Neural progenitor cell (in vitro differentiated cells): ENCODE measurements around the gene STEAP3. TPM values are rescaled to one million over a fixed set of nuclear protein-coding genes. Genes with fewer than 3 reads are reported as not detected.

Source experiments
- DNase-seq: peaks from one replicate; pipeline ENCODE4 v3.0.0-alpha.2; 2016; ENCODE audit warnings: low spot score
- H2AFZ ChIP-seq: fragments of 200-600 bp; sonication (generic); replicated peaks from 2 replicates; pipeline ENCODE4 v1.6.1; 2016; ENCODE audit warnings: antibody characterized with exemption
- H3F3A ChIP-seq: fragments of 200-600 bp; sonication (generic); 2 replicates; pipeline ENCODE4 v1.6.1; 2016; ENCODE audit warnings: antibody characterized with exemption, low read depth
- H3K27ac ChIP-seq: fragments of 200-600 bp; sonication (generic); 2 replicates; pipeline ENCODE4 v1.5.1; 2016; ENCODE audit warnings: mild to moderate bottlenecking
- H3K27me3 ChIP-seq: fragments of 200-600 bp; sonication (generic); 2 replicates; pipeline ENCODE4 v1.6.1; 2016; ENCODE audit warnings: mild to moderate bottlenecking, moderate library complexity
- H3K36me3 ChIP-seq: fragments of 200-600 bp; sonication (generic); 2 replicates; pipeline ENCODE4 v1.5.1; 2016
- H3K4me1 ChIP-seq: fragments of 200-600 bp; sonication (generic); 2 replicates; pipeline ENCODE4 v1.6.1; 2016; ENCODE audit warnings: mixed run types
- H3K4me2 ChIP-seq: fragments of 200-600 bp; sonication (generic); 2 replicates; pipeline ENCODE4 v1.6.1; 2016
- H3K4me3 ChIP-seq: fragments of 200-600 bp; sonication (generic); 2 replicates; pipeline ENCODE4 v1.5.1; 2016
- H3K79me2 ChIP-seq: fragments of 200-600 bp; sonication (generic); 2 replicates; pipeline ENCODE4 v1.6.1; 2016; ENCODE audit warnings: low read depth
- H3K9ac ChIP-seq: fragments of 200-600 bp; sonication (generic); 2 replicates; pipeline ENCODE4 v1.6.1; 2016
- H3K9me3 ChIP-seq: fragments of 200-600 bp; sonication (generic); 2 replicates; pipeline ENCODE4 v1.5.1; 2016; ENCODE audit warnings: low read depth
- H4K20me1 ChIP-seq: fragments of 200-600 bp; sonication (generic); 2 replicates; pipeline ENCODE4 v1.6.1; 2016; ENCODE audit warnings: low read depth
- H3K27ac Mint-ChIP-seq: 3 replicates; pipeline ENCODE4 v1.8.0; 2021; ENCODE audit warnings: mixed read lengths
- H3K27me3 Mint-ChIP-seq: 2 replicates; pipeline ENCODE4 v1.8.0; 2022; ENCODE audit warnings: low read depth, mild to moderate bottlenecking, inconsistent platforms, moderate library complexity, mixed read lengths; ENCODE audit not compliant: insufficient read depth
- H3K36me3 Mint-ChIP-seq: 3 replicates; pipeline ENCODE4 v1.8.0; 2021; ENCODE audit warnings: mixed read lengths
- H3K4me1 Mint-ChIP-seq: 3 replicates; pipeline ENCODE4 v1.8.0; 2021; ENCODE audit warnings: mixed read lengths
- H3K4me3 Mint-ChIP-seq: 3 replicates; pipeline ENCODE4 v1.8.0; 2021; ENCODE audit warnings: mild to moderate bottlenecking, moderate library complexity, mixed read lengths
- H3K9me3 Mint-ChIP-seq: 3 replicates; pipeline ENCODE4 v1.8.0; 2020; ENCODE audit warnings: mixed read lengths
- EZH2 ChIP-seq: fragments of 200-600 bp; sonication (generic); IDR thresholded peaks from 2 replicates; pipeline ENCODE4 v1.6.1; 2017; ENCODE audit warnings: antibody characterized with exemption, mild to moderate bottlenecking, moderate library complexity
- EZH2phosphoT487 ChIP-seq: fragments of 200-600 bp; sonication (generic); IDR thresholded peaks from 2 replicates; pipeline ENCODE4 v1.6.1; 2017; ENCODE audit warnings: antibody characterized with exemption
- total RNA-seq: library from RNA; depleted of rRNA; stranded (reverse); fragments of >200 nt; gene quantifications from 2 replicates; pipeline ENCODE4 v1.2.3, GENCODE V29; 2015; ENCODE audit warnings: low replicate concordance
- TF ChIP-seq, protein P1 (sequence below): fragments of 200-600 bp; sonication (generic); IDR thresholded peaks from 2 replicates; pipeline ENCODE4 v1.5.1; 2017; ENCODE audit warnings: antibody characterized with exemption, mild to moderate bottlenecking

STEAP3 gene
- total RNA-seq, 1 donor from 2014 or later, result 0.30 TPM

DNA sequence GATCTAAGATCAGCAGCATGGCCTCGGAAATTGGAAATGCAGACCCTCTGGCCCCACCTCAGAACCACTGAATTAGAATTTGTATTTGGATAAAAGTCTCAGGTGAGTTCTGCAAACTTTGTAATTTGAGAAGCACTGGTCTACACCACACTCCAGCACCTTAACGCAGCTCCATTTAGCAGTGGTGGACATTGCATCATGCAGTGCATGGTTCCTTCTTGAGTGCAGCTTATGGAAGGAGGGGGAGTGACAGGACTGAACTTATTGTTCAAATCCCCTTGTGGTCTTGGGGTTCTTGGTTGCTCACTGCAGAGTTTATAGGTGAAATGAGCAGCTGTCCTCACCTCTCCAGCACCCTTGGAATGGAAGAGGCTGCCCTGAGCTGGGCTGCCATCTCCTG, 17.4 kb upstream of the STEAP3 start:
- Histone ChIP-seq H3K27ac (no peak overlapping the region), H3F3A (no peaks in the 10 kb centered on the region), H4K20me1 (no peaks in the 10 kb centered on the region), H3K4me1 (peaks cover 4% of the 10 kb centered on the region), H3K27me3 (no peaks in the 10 kb centered on the region), H2AFZ (no peak overlapping the region), H3K4me3 (no peak overlapping the region), H3K4me2 (no peak overlapping the region), H3K9ac (no peak overlapping the region), H3K36me3 (no peaks in the 10 kb centered on the region), H3K9me3 (no peaks in the 10 kb centered on the region), H3K79me2 (no peaks in the 10 kb centered on the region)
- no peaks in the 10 kb centered on the region for H3K9me3 Mint-ChIP-seq
- H3K27me3 Mint-ChIP-seq, result peaks cover 7% of the 10 kb centered on the region
- no peak overlapping the region for H3K27ac Mint-ChIP-seq
- DNase-seq, result no peak
- TF ChIP-seq, protein P1, sequence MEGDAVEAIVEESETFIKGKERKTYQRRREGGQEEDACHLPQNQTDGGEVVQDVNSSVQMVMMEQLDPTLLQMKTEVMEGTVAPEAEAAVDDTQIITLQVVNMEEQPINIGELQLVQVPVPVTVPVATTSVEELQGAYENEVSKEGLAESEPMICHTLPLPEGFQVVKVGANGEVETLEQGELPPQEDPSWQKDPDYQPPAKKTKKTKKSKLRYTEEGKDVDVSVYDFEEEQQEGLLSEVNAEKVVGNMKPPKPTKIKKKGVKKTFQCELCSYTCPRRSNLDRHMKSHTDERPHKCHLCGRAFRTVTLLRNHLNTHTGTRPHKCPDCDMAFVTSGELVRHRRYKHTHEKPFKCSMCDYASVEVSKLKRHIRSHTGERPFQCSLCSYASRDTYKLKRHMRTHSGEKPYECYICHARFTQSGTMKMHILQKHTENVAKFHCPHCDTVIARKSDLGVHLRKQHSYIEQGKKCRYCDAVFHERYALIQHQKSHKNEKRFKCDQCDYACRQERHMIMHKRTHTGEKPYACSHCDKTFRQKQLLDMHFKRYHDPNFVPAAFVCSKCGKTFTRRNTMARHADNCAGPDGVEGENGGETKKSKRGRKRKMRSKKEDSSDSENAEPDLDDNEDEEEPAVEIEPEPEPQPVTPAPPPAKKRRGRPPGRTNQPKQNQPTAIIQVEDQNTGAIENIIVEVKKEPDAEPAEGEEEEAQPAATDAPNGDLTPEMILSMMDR, result no peak
- TF ChIP-seq EZH2phosphoT487 (no peak), EZH2 (no peak)
- H3K4me1 Mint-ChIP-seq, result peaks cover 3% of the 10 kb centered on the region
- H3K4me3 Mint-ChIP-seq, result no peak overlapping the region
- no peaks in the 10 kb centered on the region for H3K36me3 Mint-ChIP-seq

DNA sequence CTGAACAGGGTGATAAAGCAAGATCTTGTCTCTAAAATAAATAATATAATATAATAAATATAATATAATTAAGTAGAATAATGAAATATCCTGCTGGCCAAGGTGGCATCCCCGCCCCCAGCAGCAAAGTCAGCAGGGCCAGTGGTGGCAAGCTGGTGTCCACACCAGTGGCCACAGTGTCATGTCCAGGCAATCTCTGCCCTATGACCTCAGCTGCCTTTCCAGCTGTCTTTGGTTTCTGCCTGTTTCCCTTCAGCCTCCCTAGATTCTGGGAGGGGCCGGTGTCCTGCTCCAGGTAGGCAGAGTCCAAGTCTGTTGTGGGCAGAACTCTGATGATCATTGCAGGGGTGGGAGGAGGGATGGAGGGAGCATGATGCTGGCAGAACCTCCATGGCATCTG, 16.2 kb upstream of the STEAP3 start:
- no peak overlapping the region for H3K9ac ChIP-seq
- no peaks in the 10 kb centered on the region for H3K9me3 ChIP-seq
- H3K79me2 ChIP-seq, result no peaks in the 10 kb centered on the region
- no peaks in the 10 kb centered on the region for H4K20me1 ChIP-seq
- H3K9me3 Mint-ChIP-seq, result no peaks in the 10 kb centered on the region
- peaks cover 7% of the 10 kb centered on the region for H3K27me3 Mint-ChIP-seq
- DNase-seq, result no peak
- no peaks in the 10 kb centered on the region for H3K36me3 ChIP-seq
- no peaks in the 10 kb centered on the region for H3F3A ChIP-seq
- no peak overlapping the region for H3K4me3 Mint-ChIP-seq
- no peak overlapping the region for H3K27ac ChIP-seq
- H3K4me1 ChIP-seq, result peaks cover 9% of the 10 kb centered on the region
- no peak overlapping the region for H3K27ac Mint-ChIP-seq
- no peaks in the 10 kb centered on the region for H3K36me3 Mint-ChIP-seq
- H3K4me3 ChIP-seq, result no peak overlapping the region
- peaks cover 7% of the 10 kb centered on the region for H3K4me1 Mint-ChIP-seq
- H3K27me3 ChIP-seq, result no peaks in the 10 kb centered on the region
- TF ChIP-seq, protein P1, result no peak
- TF ChIP-seq EZH2phosphoT487 (no peak), EZH2 (no peak)
- no peak overlapping the region for H2AFZ ChIP-seq
- H3K4me2 ChIP-seq, result no peak overlapping the region

- peaks cover 7% of the 10 kb centered on the region for H3K4me1 Mint-ChIP-seq
- Histone ChIP-seq H3K4me1 (peaks cover 9% of the 10 kb centered on the region), H3K36me3 (no peaks in the 10 kb centered on the region), H3K9ac (no peak overlapping the region), H3K4me3 (no peak overlapping the region), H3K9me3 (no peaks in the 10 kb centered on the region), H3F3A (no peaks in the 10 kb centered on the region), H3K79me2 (no peaks in the 10 kb centered on the region), H3K27me3 (no peaks in the 10 kb centered on the region), H3K27ac (no peak overlapping the region), H2AFZ (no peak overlapping the region), H3K4me2 (no peak overlapping the region), H4K20me1 (no peaks in the 10 kb centered on the region)
- no peak overlapping the region for H3K4me3 Mint-ChIP-seq
- DNase-seq, result no peak
- H3K27me3 Mint-ChIP-seq, result peaks cover 8% of the 10 kb centered on the region
- no peak for TF ChIP-seq EZH2phosphoT487
- TF ChIP-seq, protein P1, result no peak
- TF ChIP-seq EZH2, result no peak
- H3K9me3 Mint-ChIP-seq, result no peaks in the 10 kb centered on the region
- no peaks in the 10 kb centered on the region for H3K36me3 Mint-ChIP-seq
- H3K27ac Mint-ChIP-seq, result no peak overlapping the region
Observed at GRCh38 chr2:119208791-119209203, 14.8 kb upstream of the STEAP3 start.
